HG02981 (cell line): ENCODE results near the gene PRRT4.

ENCODE experiments used
- ATAC-seq: cut with Tn5 transposase; IDR thresholded peaks from one replicate; pipeline ENCODE4 v1.9.1; 2021; ENCODE audit warnings: mild to moderate bottlenecking, moderate library complexity; ENCODE audit not compliant: unreplicated experiment

The PRRT4 gene

DNA sequence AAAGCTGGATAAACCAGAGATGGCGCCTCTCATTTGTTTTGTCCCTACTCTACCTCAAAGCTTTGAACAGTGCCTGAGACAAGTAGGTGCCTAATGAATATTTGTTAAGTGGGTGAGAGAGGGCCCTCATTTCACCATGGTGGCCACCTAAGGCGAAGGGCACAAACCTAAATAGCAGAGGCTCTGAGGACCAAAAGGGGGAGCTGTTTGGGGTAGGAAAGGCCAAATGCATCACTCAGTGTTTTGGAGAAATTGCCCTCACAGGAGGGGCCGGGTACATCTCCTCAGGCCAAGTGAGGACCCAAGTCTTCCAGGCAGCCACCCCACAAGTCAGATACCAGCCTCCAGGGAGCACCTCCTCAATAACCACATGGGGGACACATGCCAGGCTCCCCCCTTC lies 34.3 kb upstream of the PRRT4 start:
- ATAC-seq, result no peak

DNA sequence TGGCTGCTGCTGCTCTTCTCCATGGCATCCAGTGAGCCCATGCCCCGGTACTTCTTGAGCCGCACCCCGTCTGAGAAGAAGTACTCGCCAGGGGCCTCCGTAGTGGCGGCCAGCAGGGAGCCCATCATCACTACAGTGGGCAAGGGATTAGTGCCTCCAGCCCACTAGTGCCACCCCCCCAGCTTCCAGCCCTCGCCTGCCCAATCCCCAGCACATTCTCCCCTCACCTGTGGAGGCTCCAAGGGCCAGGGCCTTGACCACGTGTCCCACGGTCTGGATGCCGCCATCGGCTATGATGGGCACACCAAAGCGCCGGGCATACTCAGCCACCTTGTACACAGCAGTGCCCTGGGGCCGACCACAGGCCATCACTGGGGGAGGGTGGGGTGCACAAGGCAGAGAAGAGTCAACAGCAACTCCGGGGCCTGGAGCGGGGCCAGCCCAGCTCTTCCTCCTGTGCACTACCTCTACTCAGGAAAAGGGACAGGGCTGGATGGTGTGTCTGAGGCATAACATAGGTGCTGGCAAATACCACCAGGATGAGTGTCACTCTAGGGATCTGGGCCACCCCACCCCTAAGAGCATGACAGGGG lies 33.5 kb upstream of the PRRT4 start:
- no peak for ATAC-seq

DNA sequence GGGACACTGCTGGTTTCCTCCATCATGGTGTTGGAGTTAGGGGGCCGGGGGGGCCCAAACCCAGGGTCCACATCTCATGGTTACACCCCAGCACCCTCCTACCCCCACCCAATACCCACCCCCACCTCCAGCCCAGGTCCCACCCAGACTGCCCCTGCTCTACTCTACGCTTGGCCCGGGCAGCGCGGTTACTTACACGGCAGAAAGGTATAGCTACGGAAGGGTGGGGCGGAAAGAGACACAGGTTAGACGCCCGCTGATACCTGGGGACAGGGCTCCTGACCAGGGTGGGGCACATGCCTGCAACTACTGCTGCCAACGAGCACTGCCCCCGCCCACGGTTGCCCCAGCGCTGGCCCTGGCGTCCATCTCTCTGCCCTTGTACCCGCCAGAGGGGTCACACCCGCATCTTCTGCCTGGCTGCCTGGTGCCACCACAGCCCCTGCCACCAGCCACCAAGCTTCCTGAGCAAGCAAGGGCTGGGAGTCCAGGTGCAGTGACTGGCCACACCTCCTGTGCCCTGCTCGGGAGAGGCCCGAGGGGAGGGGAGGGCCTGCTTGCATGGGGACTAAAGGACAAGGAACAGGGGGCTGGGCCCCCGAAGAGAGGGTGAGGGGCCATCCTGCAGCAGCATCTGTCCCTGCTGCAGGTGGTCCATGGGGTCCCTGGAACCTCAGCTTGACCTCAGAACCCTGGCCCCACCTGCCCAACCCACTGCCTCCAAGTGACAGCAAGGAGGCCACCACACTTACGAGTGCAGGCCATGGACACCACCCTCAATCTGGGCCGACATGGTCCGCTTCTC lies 32.2 kb upstream of the PRRT4 start:
- no peak for ATAC-seq

DNA sequence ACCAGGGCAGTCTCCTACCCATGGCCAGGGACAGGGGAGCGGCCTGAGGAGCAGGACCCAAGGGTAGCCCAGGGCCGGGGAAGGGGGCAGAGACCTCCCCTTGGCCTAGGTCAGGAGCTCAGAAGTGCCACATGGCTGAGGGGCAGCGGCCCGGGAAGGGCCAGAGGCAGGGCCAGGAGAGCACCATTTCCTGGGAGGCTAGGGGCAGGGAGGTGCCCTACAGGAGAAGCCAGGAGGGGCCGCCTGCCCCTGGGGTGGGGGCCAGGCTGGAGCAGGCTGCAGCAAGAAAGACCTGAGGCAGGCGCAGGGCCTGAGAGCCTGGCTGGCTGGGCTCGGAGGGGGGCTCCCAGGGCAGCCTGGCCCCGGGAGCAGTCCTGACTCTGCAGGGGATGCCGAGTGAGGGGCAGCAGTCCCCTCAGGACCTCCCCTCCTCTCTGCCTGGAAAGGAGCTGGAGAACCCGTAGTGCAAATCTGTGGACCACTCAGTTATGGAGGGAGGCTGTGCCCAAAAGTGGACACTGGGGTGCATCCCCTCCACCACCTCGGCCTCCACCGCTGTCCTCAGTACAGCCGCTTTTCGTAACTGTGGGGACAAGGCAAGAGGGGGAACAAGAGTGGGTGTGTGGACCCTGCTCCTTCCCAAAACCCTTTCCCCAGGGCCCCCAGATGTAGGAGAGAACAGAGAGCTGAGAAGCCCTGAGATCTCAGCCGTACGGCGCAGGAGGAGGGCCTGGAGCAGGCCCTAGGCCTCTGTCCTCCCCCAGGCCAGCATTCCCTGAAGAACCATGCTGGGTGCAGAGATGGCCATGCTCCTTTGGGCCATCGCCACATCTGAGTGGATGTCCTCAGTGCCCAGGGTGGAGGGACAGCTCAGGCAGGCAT lies 31.2 kb upstream of the PRRT4 start:
- ATAC-seq, result no peak

DNA sequence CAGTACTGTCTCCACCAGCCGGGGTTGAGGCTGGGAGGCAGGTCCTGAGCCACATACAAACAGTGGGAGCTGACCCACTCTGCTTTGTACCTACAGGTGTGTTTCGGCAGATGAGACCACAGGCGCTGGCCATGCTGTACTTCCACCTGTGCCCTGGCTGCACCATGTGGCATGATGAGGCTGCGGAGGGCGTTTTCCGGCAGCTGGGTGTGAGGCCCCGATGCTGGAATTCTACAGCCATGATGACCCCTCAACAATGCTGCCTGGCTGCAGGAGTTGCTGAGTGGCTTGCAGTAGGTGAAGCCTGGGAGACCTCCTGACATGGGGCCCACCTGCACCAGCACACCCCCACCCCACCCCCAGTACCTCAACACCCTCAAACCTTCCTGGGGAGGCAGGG lies 30.3 kb upstream of the PRRT4 start:
- no peak for ATAC-seq

DNA sequence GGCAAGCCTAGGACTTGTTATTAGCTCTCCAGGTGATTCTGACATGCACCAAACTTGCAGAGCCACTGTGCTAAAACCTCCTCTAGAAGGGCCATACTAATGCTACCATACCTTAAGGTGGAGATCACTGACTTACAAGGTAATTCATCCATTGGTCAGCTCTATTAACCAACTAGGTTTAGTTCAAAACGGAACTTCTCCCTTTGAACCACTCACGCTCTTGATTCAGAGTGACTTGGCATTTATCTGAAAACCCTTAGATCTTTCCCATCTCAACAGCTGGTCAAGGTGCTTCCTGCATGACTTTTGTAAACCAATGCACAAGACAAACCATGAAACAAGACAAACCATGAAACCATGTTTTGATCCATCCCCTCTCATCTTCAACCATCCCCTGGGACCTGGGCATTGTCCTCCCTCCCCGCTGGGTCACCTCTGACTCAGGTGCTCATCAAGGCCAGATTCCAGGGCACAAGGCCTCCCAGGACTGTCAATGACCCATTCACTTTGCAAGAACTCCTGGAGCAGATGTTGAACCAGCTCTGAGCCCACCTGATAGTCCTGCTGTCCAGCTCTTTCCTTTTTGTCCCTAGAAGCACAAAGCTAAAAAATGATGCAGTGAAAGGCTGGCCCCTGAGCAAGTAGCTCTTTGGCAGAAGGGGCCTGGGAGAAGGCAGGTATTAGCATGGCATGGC lies 29.5 kb upstream of the PRRT4 start:
- ATAC-seq, result no peak

DNA sequence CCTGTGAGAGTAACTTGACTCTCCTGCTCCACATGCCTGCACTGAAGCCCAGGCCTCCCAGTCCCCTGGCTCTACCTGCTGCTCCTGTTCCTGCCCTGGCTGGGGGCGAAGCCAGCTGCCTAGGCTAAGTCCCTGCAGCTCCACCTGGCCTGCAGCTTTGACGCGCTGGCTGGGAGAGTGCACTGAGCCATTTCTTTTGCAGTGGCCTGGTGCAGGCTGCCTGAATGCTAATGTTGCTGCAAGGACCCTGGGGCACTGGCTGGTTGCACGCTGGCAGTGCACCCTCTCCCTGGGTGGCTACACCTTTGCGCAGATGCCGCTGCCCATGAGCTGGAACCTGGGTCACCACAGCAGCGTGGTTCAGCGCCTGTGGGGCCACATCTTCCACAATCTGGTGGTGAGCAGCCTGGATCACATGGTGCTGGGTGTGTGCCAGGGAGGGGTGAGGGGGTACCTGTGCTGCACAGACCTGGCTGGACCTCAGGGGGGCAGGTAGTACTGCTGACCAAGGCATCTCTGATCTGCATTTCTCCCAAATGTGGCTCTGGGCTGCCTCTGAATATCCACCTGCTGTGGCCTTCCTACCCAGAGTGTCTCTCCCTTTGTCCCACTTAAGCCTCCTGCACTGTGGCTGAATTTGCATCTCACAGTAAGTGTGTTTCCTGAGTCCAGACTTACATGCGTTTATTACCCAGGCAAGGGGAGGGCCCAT lies 28.3 kb upstream of the PRRT4 start:
- ATAC-seq, result no peak

DNA sequence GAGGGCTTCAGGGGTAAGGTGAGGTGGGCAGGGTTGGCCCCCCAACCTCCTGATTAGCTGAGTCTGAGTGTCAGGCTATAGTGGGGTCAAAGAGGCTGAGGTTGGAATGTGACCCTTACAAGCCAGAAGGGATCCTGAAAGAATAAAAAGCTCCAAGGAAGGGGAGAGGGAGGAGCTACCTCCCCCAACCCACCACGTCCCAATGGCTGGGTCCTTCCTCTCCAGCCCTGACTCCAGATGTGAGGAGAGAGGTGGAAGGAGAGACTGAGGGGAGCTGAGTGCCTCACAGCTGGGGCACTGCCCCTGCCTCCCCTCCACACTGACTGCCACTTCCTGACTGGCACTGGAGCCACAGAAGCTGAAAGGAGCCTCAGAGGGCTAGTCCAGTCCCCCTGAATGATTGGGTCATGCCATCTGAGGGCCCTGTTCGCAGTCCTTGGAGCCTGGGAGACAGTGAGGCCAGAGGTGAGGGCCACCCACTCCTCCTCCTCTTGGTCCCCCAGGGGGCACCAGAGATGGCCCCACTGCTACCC lies 27.7 kb upstream of the PRRT4 start:
- ATAC-seq, result no peak

DNA sequence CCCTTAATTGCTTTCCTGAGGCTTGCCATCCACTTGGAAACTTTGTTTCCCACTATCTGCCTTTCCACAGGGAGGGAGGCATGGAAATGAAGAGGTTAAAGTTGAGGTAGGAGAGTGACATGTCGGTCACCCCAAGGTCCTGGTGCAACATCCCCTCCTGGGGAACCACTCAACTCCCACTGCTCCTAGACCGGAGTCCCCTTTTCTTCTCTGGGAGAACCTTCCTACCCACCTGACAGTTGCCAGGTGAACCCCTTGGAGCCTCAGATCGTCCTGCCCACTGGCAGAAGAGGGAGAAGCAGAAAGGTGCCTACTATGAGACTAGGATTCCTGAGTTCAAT lies 26.6 kb upstream of the PRRT4 start:
- ATAC-seq, result no peak

DNA sequence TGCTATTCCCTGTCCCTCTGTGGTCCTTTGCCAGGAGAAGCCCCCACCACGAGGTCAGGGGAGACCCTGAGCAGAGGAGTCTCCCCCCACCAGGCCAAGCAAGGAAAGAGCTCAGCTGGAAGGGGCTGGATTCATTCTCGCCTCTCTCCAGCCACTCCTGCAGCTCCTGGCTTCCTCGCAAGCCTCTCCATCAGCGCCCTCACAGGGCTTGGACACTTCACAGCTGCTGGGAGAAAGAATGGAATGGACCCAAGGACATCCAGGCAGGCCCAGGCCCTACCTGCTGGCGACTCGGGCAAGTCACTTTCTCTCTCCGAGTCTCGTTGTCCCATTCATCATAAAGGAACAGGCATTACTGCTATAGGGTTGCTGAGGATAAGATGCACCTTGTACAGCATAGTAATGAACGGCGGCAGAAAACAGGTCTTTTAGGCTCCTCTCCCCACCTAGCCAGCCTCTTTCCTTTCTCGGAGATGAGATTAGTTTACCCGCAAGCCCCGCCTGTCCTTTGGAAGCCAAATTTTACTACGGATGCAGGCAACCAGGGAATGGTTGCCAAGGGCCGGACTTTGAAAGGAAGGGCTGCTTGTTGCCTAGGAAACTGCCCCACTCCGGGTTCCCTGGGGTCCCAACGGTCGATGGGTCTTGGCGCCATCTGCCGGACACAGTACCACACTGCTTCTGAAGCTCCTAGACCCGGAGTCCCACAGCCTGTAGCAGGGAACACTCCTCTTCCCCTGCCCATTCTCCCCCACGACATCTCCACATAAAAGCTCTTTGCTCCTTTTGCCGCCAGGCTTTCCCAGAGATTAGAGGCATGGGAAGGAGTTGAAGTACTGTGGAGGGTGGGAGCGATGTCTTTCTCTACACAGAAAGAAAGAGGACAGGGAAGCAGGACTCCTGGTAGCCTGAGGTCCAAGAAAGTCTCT lies 26.0 kb upstream of the PRRT4 start:
- ATAC-seq, result peak; percentile 69

DNA sequence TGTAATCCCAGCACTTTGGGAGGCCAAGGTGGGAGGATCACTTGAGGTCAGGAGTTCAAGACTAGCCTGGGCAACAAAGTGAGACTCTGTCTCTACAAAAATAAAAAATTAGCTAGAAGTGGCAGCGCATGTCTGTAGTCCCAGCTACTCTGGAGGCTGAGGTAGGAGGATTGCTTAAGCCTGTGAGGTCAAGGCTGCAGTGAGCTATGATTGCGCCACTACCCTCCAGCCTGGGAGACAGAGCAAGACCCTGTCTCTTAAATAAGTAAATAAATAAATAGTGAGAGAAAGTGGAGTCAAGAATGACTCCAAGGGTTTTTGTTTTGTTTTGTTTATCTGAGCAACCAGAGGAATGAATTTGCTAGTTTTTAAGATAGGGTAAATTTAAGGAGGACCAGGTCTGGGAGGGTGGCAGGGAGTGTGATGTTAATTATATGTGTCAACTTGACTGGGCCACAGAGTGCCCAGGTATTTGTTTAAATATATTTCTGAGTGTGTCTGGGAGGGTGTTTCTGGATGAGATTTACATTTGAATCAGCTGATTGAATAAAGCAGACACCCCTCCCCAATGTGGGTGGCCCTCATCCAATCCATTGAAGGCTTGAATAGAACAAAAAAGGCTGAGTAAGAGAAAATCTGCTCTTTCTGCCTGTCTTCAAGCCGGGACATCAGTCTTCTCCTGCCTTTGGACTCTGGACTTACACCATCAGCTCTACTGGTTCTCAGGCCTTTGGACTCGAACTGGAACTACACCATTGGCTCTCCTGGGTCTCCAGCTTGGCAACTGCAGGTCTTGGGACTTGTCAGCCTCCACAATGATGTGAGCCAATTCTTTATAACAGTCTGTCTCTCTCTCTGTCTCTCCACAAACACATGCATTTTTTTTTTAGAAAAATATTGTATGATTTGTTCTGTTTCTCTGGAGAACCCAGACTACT lies 24.8 kb upstream of the PRRT4 start:
- no peak for ATAC-seq

DNA sequence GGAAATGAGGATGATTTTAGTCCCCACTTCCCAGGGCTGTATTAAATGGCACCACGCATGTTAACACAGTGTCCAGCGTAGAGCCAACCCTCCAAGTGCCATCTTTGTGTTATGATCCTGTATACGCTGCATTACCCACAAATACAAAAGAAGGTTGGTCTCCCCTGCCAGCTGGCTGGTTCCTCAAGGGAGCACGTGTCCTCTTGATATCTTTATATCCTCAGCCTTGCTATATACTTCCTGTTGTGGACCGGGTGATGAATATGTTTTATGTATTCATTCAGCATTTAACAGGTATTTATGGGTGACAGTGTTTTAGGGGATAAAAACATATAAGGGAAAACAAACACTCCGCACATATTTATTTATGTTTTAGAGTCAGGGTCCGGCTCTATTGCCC lies 23.2 kb upstream of the PRRT4 start:
- ATAC-seq, result no peak

DNA sequence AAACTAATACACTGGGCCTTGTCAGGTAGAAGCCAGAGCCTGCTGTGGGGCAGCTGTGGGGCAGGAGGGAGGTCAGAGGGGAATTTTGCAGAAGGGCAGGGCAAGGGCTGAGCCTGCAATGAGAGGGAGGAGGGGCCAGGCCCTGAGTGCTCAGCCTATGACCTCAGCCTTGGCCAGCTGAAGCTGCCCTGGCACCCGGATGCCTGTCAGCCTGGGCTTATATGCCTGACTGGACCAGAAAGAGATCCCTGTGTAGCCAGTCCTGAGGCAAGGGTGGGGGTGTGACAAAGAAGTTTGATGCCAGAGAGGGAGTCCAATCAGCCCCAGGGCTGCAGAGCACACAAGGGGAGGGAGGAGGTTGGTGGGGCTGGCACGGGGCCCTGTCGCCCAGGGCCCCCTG lies 22.3 kb upstream of the PRRT4 start:
- no peak for ATAC-seq

DNA sequence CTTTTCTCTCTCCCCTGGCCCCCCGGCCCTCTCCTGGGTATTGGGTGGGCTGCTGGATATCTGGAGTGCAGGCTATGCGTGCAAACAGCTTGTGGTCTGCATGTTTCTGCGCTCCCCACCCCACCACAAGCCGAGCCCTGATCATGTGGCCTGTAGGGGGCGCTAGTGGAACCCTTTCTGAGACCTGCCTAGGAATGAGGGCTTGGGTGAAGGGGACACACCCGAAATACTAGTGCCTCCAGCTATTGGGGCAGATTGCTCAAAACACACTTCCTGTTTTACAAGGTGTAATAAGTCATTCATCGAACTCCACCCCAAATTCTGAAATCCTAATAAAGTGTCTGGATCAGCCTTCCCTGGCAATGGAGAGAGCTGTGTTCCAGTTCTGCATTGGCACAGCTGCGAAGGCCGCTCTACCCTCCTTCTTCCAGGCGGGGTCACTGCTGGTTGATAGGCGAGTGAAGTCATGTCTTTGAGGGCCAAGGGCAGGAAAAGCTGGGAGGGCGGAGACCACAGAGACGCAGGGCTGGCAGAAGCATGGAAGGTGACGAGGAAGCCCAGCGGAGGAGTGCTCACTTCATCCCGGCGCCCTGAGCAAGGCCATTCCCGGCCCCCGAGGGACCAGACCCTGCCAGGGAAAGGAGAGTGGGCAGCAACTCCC lies 19.8 kb upstream of the PRRT4 start:
- ATAC-seq, result no peak

DNA sequence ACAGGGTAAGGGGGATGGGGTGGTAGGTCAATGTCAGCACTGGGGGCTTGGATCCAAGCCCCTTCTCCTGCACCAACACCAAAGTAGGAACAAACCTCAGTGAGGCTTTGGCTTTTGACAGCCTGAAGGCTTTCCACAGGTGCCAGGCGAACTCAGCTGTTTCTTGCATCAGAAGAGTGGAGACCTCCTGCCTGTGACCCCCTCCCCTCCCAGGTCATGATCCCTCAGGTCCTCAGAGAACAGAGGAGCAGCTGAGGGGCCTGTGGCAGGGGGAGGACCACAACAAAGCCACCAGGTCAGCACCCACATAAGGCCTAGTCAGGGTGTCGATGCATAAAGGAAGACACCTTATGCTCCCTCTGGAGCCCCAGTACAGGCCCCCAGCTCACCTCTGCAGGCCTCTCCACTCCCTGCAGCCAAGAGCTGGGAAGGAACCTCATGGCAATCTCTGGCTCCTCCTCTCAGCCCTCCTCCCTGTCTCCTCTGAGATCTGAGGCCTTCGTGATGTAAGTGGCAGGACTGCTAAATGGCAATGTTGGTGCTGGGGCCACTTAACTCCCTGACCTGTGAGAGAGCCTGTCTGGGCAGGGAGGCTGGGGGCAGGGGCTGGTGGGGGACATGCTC lies 19.1 kb upstream of the PRRT4 start:
- no peak for ATAC-seq

DNA sequence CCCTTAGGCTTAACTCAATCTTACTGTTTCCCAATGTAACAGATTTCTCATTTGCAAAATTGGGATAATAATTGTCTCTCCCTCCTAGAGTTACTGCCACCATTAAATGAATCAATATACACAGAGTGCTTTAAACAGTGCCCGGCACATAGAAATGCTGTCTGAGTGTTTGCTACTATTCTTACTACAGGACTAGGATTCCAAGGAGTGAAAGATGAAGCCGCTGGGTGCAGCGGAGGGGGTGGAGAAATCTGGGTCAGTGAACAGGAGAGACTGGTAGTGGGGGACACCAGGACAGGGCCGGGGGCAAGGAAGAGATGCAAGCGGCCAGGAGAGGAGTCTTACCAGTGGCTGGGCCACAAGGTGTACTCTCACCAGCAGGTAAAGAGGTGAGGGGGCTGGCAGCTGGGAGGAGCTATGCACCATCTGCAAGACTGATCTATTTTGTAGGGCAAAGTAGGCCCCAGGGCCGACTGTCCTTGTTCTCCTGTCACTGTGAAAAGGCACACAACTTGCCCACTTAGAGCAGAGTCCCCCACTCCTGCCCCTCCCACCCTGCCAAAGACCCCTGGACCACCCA lies 18.5 kb upstream of the PRRT4 start:
- ATAC-seq, result no peak

DNA sequence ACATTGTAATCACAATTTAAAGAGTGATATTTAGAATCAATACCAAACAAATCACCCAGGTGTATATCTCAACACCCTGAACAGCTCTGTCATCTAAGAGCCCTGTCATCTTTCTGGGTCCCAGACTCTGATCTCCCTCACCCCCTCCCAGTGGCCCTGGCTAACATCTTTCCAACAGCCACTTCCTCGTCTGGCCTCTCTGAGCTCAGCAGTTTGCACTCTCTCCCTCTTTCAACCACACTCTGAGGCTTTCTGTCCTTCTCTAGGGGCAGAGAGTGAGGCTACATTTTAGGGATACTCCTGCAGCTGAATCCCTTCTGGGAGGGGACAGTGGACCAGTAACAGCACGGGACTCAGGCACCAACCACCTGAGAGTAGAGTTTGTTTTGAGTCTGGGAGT lies 17.1 kb upstream of the PRRT4 start:
- no peak for ATAC-seq
